Breast epithelium (tissue), 3 donors: ENCODE data around the gene CLTB.

ENCODE experiments used
- POLR2A ChIP-seq: fragments of 450-650 bp; IDR thresholded peaks from one replicate; pipeline ENCODE4 v1.6.1; 2016; ENCODE audit warnings: antibody characterized with exemption, mild to moderate bottlenecking, moderate library complexity
- POLR2AphosphoS5 ChIP-seq, 3 donors: sonication (generic); formaldehyde crosslinking; IDR thresholded peaks; one replicate each; pipeline ENCODE4 v1.6.1; 2017; ENCODE audit warnings: antibody characterized with exemption in 3 of 3
- TF ChIP-seq, protein P1 (sequence below), 3 donors: fragments of 450-650 bp; IDR thresholded peaks; one replicate each; pipeline ENCODE4 v1.5.1; 2016 to 2017; ENCODE audit warnings: antibody characterized with exemption in 3 of 3, mild to moderate bottlenecking in 3 of 3, moderate library complexity in 3 of 3

DNA sequence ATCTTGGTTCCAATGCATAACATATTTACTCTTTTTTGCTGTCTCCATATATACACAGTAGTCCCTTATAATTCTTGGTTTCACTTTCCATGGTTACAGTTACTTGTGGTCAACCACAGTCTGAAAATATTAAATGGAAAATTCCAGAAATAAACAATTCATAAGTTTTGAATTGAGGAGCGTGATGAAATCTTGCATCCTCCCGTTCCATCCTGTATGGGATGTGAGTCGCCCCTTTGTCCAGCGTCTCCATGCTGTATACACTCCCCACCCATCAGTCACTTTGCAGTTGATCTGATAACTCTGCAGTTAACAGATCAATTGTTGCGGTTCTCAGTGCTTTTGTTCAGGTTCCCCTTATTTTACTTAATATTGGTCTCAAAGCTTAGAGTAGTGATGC lies 20.3 kb upstream of the CLTB start:
- TF ChIP-seq, protein P1, sequence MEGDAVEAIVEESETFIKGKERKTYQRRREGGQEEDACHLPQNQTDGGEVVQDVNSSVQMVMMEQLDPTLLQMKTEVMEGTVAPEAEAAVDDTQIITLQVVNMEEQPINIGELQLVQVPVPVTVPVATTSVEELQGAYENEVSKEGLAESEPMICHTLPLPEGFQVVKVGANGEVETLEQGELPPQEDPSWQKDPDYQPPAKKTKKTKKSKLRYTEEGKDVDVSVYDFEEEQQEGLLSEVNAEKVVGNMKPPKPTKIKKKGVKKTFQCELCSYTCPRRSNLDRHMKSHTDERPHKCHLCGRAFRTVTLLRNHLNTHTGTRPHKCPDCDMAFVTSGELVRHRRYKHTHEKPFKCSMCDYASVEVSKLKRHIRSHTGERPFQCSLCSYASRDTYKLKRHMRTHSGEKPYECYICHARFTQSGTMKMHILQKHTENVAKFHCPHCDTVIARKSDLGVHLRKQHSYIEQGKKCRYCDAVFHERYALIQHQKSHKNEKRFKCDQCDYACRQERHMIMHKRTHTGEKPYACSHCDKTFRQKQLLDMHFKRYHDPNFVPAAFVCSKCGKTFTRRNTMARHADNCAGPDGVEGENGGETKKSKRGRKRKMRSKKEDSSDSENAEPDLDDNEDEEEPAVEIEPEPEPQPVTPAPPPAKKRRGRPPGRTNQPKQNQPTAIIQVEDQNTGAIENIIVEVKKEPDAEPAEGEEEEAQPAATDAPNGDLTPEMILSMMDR (IDR thresholded peaks at IDR 0.05), result no peak
- no peak for TF ChIP-seq POLR2AphosphoS5 (IDR thresholded peaks at IDR 0.05)
- TF ChIP-seq POLR2A, result no peak
